Endothelial cell (in vitro differentiated cells): Measurements from ENCODE around the gene PEX13. TPM values are rescaled to one million over a fixed set of nuclear protein-coding genes. Genes with fewer than 3 reads are reported as not detected.

ENCODE experiments used
- DNase-seq: peaks from one replicate; pipeline ENCODE4 v3.0.0; 2021; ENCODE audit warnings: low spot score
- H3K27ac Mint-ChIP-seq: one replicate; pipeline ENCODE4 v1.8.0; 2021; ENCODE audit warnings: mixed read lengths, inconsistent platforms; ENCODE audit not compliant: unreplicated experiment
- H3K27me3 Mint-ChIP-seq: one replicate; pipeline ENCODE4 v1.8.0; 2021; ENCODE audit warnings: mild to moderate bottlenecking, moderate library complexity, mixed read lengths, inconsistent platforms; ENCODE audit not compliant: unreplicated experiment
- H3K36me3 Mint-ChIP-seq: one replicate; pipeline ENCODE4 v1.8.0; 2021; ENCODE audit warnings: mild to moderate bottlenecking, low read depth, mixed read lengths, inconsistent platforms; ENCODE audit not compliant: unreplicated experiment
- H3K4me1 Mint-ChIP-seq: one replicate; pipeline ENCODE4 v1.8.0; 2021; ENCODE audit warnings: mild to moderate bottlenecking, mixed read lengths, inconsistent platforms; ENCODE audit not compliant: unreplicated experiment
- H3K4me3 Mint-ChIP-seq: one replicate; pipeline ENCODE4 v1.8.0; 2021; ENCODE audit warnings: mild to moderate bottlenecking, mixed read lengths, inconsistent platforms; ENCODE audit not compliant: unreplicated experiment
- H3K9me3 Mint-ChIP-seq: one replicate; pipeline ENCODE4 v1.8.0; 2021; ENCODE audit warnings: mixed read lengths, inconsistent platforms; ENCODE audit not compliant: unreplicated experiment
- CTCF ChIP-seq: fragments of 200-600 bp; sonication (generic); IDR thresholded peaks from one replicate; pipeline ENCODE4 v1.5.0; 2021; ENCODE audit warnings: antibody characterized with exemption; ENCODE audit not compliant: unreplicated experiment
- total RNA-seq: library from RNA; stranded (reverse); fragmentation: NEBNext Ultra II Directional; extraction: Animal tissue kit (Norgen Biotek cat#: 25700); gene quantifications from one replicate; pipeline ENCODE4 v1.2.1, GENCODE V29; 2021; ENCODE audit not compliant: unreplicated experiment

PEX13 gene
- total RNA-seq, 1 donor from 2014 or later: 24.8 TPM

- H3K4me3 Mint-ChIP-seq: peak overlapping the region; percentile 100
- no peak for TF ChIP-seq CTCF
- peaks cover 3% of the 10 kb centered on the region for H3K27me3 Mint-ChIP-seq
- peaks cover 18% of the 10 kb centered on the region for H3K4me1 Mint-ChIP-seq
- peaks cover 13% of the 10 kb centered on the region for H3K36me3 Mint-ChIP-seq
- peak overlapping the region; percentile 98 for H3K27ac Mint-ChIP-seq
- DNase-seq: no peak
- H3K9me3 Mint-ChIP-seq: no peaks in the 10 kb centered on the region
These were observed 1.0 kb upstream of the PEX13 start for GRCh38 chr2:61016392-61017002.

- peaks cover 3% of the 10 kb centered on the region for H3K27me3 Mint-ChIP-seq
- H3K4me1 Mint-ChIP-seq: peaks cover 18% of the 10 kb centered on the region
- H3K27ac Mint-ChIP-seq: peak overlapping the region; percentile 98
- TF ChIP-seq CTCF: no peak
- DNase-seq: peak; percentile 51
- peak overlapping the region; percentile 100 for H3K4me3 Mint-ChIP-seq
- H3K36me3 Mint-ChIP-seq: peaks cover 19% of the 10 kb centered on the region
- H3K9me3 Mint-ChIP-seq: no peaks in the 10 kb centered on the region
These were observed 441 bp upstream of the PEX13 start for GRCh38 chr2:61017003-61017555.

- H3K4me3 Mint-ChIP-seq: peak overlapping the region; percentile 100
These were observed 817 bp downstream of the PEX13 start for GRCh38 chr2:61018318-61018755.

GRCh38 chr2:61018798-61019197 lies 1.3 kb downstream of the PEX13 start:
- Mint-ChIP-seq H3K4me3 (peak overlapping the region; percentile 100), H3K36me3 (peaks cover 30% of the 10 kb centered on the region), H3K9me3 (no peaks in the 10 kb centered on the region), H3K27ac (peak overlapping the region; percentile 98), H3K4me1 (peaks cover 18% of the 10 kb centered on the region), H3K27me3 (peaks cover 3% of the 10 kb centered on the region)
- no peak for TF ChIP-seq CTCF
- DNase-seq: no peak

More at GRCh38 chr2:61018318-61018755, 817 bp downstream of the PEX13 start:
- no peak for TF ChIP-seq CTCF
- peak overlapping the region; percentile 98 for H3K27ac Mint-ChIP-seq
- no peaks in the 10 kb centered on the region for H3K9me3 Mint-ChIP-seq
- H3K27me3 Mint-ChIP-seq: peaks cover 3% of the 10 kb centered on the region
- peaks cover 26% of the 10 kb centered on the region for H3K36me3 Mint-ChIP-seq
- DNase-seq: no peak
- peaks cover 18% of the 10 kb centered on the region for H3K4me1 Mint-ChIP-seq

GRCh38 chr2:61021228-61021660 lies 3.7 kb downstream of the PEX13 start:
- TF ChIP-seq CTCF: no peak
- peaks cover 3% of the 10 kb centered on the region for H3K27me3 Mint-ChIP-seq
- H3K36me3 Mint-ChIP-seq: peaks cover 31% of the 10 kb centered on the region
- no peak overlapping the region for H3K27ac Mint-ChIP-seq
- H3K4me3 Mint-ChIP-seq: no peak overlapping the region
- peaks cover 24% of the 10 kb centered on the region for H3K4me1 Mint-ChIP-seq
- no peaks in the 10 kb centered on the region for H3K9me3 Mint-ChIP-seq
- no peak for DNase-seq
